ENCODE results near the gene RNF213.
"Not testable (repeated sequence)": the region's sequence is repeated elsewhere in the genome, so short reads cannot be mapped to it uniquely, and the experiment has no call there.

The RNF213 gene

DNA sequence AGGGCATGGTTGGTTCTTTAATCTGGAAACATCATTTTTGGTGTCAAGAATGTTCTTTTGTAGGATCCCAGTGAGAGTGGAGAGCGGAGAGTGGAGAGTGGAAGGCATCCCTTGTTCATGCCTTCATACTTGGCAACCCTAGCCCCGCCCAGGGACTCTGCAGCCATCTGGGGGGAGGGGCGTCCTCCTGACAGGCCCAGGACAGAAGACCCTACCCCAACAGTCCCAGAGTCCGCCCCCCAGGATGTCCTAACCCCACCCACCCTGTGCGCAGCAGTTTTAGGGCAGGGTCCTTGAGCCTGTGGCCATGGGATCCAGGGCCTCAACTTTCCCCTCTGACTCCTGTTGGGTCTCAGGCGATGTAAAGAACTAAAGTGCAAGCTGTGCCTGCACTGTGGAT is 36.0 kb upstream of the RNF213 start:
- DNase-seq, result no peak

DNA sequence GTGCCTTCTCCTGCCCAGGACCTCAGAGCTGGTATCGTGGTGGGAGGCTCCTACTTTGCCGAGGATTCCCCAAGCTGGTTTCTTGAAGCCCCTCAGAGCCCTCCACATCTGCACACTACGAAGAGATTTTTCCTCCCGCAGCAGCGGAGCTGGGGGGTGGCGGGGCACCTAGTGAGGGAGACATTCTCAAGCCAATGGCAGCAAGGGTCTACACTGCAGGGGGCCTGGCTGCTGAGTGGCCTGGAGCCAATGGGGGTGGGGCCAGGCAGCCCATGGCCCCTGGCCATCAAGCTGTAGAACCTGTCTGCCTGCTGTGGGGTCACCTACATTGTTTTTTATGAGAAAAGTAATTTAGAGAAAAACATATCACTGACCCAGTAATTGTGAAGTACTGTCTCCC is 35.4 kb upstream of the RNF213 start:
- no peak for DNase-seq

DNA sequence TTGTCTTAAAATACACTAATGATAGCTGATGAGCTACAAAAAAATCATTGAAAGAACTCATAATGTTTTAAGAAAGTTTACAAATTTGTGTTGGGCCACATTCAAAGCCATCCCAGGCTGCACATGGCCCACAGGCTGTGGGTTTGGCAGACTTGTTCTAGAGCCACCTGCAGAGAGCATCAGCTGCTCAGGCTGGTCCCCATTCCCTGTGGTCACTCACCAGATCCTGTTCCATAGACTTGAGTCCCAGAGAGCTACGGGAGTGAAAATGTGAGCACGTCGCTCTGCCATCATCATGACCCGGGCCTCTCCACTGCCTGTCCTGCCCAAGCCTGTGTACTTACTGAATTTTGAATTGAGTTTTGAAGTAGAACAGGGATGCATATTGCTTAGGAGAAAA is 33.5 kb upstream of the RNF213 start:
- no peak for DNase-seq

DNA sequence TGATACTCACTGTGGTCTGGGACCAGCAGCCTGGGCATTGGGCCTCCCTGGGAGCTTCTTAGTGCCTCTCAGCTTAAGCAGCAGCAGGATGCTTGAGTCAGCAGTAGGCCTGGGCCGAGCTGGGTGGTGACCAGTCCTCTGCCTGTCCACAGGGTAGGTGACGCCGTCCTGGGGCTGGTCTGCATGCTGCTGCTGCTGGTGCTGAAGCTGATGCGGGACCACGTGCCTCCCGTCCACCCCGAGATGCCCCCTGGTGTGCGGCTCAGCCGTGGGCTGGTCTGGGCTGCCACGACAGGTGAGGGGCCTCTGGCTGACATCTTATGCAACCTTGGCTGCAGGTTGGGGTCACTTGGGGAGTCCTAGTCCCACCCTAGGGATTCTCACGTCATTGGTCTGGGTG is 33.0 kb upstream of the RNF213 start:
- no peak for DNase-seq

DNA sequence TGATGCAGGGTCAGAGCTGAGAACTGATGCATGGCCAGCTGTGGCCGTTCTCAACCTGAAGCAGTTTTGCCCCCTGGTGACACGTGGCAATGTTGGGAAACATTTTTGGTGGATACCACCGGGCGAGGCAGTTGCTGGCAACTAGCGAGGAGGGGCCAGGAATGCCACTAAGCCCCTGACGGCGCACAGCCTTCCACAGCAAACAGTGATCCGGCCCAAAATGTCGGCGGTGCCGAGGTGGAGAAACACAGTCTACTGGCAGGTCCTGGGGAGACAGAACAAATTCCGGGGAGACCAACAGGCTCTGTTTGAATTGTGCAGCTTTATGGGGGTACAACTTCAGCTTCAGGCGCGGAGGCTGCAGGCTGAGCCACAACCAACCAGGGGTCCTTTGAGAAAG is 32.2 kb upstream of the RNF213 start:
- DNase-seq, result no peak

DNA sequence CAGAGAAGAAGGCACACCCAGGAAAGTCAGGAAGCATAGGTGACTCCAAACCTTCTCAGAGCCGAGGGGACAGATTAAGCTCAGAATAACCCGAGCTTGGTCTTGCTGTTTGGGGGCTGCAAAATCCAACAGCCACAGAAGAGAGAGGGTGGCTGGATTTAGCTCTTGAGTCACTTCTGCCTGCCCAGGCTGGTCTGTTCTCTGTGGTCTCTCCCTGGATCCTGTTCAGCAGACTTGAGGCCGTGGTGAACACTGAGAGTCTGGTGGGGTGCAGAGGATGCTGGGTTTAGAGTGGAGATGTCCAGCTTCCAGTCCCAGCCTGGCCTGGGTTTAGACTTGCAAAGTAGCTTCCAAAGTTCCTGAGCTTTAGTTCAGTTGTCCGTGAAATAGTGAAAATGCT is 31.6 kb upstream of the RNF213 start:
- no peak for DNase-seq

DNA sequence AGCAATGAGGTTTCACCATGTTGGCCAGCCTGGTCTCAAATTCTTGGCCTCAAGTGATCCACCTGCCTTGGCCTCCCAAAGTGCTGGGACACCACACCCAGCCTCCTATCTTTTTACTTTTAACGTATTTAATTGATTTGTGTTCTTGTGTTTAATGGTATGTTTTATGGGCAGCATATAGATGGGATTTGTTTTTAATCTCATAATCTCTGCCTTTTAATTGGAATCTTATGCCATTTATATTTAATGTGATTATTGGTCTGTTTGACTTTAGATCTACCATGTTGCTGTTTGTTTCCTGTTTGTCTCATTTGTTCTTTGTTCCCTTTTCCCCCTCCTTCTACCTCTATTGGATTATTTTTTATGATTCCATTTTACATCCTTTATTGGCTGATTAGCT is 28.2 kb upstream of the RNF213 start:
- DNase-seq, result no peak

DNA sequence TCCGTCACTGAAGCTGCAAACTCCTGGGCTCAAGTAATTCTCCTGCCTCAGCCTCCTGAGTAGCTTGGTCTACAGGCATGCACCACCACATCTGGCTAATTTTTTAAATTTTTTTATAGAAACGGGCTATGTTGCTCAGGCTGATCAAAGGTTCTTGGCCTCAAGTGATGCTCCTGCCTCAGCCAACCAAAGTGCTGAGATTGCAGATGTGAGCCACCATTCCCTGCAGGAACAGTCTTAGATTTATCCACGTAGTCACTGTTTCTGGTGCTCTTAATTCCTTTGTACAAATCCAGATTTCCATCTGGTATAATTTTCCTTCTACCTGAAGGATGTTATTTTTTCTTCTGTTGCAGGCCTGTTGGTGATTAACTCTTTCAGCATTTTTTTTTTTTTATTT is 27.4 kb upstream of the RNF213 start:
- no peak for DNase-seq

DNA sequence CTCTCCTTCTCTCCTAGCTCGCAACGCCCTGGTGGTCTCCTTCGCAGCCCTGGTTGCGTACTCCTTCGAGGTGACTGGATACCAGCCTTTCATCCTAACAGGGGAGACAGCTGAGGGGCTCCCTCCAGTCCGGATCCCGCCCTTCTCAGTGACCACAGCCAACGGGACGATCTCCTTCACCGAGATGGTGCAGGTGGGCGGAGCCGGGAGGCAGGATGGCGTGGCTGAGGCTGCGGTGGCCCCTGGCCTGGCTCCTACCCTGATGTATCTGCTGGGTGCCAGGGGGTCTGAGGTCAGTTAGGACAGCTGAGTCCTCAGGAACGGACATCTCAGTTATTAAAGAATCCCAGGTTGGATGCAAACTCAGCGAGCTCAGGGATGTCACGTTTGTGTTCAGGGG is 23.7 kb upstream of the RNF213 start:
- DNase-seq, result no peak

DNA sequence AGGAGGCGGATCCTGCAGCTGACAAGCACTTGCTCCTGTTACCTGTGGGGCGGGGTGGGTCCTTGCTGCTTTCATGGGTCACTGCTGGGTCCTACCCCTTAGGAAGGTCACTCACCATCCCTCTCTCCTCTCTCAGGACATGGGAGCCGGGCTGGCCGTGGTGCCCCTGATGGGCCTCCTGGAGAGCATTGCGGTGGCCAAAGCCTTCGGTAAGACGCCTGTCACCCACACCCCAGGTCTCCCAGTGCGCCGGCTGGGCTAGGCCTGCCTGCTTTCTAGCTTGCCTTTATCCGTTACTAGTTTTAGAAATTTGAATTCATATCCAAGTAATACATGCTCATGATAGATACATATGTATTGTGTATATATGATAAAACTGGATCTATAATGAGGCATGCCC is 23.3 kb upstream of the RNF213 start:
- no peak for DNase-seq

DNA sequence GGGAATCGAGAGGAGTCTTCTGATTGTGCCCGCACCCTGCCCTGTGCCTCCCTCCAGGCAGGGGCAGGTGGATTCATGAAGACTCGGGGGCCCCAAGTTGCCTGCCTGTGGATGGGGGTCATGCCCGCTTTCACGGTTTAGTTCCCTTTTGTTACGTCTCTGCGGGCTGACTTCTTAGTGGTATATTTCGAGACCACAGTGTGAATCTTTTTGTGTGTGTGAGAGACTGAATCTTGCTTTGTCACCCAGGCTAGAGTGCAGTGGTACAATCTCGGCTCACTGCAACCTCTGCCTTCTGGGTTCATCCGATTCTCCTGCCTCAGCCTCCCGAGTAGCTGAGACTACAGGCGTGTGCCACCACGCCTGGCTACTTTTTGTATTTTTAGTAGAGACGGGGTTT is 18.1 kb upstream of the RNF213 start:
- no peak for DNase-seq

DNA sequence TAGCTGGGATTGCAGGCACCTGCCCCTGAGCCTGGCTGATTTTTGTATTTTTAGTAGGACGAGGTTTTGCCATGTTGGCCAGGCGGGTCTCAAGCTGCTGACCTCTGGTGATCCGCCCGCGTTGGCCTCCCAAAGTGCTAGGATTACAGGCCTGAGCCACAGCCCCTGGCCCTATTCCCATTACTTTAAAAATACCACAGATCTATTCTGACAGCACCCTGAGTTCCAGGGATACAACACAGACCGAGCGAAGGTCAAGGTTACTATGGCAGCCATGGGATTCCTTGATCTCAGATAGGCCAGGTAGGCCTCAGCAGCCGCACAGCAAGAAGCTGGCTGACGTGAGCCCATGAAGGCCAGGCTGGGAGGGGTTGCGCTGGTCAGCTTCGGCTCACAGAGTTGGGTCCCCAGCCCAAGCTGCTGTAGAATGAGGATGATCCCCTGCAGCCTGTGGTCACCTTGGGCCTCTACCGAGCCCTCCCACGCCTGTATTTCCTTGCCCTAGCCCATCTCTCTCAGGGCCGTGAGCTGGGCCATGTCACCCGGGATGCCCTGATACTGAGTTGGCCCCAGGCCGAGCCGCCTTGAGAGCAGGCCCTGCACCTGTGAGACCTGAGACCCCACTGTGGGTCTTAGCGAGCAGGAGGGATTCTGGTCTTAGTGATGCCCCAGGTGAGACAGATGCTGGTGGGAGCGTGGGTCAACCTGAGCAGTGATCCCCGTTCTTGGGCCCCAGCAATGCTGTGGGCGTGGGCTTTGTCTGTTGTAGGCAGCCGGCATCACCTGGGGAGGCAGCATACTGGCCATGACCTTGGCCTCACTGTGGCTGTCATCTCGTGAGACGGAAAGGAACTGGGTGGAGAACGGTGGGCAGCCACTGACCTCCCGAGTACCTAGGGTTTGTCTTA is 16.9 kb upstream of the RNF213 start:
- DNase-seq, result no peak

DNA sequence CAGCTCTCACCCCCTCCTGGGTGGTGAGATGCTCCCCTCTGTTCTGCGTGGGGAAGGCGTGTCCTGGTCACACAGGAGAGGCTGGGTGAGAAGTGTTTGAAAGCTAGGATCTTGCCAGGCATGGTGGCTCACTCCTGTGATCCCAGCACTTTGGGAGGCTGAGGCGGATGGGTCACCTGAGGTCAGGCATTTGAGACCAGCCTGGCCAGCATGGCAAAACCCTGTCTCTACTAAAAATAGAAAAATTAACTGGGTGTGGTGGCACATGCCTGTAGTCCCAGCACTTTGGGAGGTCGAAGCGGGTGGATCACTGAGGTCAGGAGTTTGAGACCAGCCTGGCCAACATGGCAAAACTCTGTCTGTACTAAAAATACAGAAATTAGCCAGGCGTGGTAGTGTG is 16.2 kb upstream of the RNF213 start:
- DNase-seq, result not testable (repeated sequence)

DNA sequence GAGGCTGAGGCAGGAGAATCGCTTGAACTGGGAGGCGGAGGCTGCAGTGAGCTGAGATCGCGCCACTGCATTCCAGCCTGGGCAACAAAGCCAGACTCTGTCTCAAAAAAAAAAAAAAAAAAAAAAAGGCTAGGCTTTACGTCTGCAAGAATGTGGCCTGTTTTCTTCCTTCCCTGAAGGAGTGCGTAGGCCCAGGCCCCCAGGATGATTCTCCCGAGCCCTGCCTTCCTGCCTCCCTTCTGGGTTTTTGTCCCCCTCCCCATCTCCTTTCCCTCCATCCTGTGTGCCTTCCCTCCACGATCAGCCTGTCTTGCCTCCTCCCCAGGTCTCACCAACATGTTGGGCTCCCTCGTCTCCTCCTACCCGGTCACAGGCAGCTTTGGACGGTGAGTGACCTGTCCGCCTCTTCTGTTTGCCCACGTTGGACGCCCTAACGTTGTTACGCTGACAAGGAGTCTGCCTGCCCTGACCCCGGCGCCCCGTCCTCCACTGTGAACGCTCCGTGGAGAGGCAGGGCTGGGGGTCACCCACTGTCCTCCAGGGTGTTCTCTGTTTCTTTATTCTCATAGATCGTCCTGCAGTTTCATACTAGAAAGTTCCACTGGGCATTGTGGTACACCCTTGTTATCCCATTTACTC is 15.7 kb upstream of the RNF213 start:
- no peak for DNase-seq

DNA sequence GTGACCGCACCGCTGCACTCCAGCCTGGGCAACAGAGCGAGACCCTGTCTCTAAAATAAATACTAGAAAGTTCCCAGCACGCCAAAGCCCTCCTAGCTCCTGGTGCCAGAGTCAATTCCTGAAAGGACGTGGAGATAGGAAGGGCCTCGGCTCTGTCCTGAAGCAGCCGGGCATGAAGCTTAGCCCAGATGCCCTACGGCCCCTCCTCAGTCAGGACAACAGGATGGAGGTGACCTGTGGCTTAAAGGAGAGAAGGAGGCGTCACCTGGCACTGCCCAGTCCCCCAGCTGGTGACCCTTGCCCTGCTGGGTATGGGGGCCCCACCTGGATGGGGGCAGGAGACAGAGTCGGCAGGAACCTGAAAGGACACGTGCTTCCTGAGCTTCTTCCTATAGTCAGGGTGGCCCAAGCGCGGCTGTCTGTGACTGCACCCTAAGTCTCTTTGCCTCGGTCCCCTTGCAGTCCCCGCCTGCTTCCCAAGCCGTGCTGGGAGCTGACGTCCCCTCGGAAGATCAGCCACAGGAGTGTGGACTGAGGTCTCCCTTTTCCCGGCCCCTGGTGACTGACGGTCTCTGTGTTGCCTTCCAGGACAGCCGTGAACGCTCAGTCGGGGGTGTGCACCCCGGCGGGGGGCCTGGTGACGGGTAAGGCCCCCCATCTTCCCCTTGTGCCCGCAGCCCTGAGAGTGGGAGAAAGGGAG is 14.9 kb upstream of the RNF213 start:
- DNase-seq, result no peak

DNA sequence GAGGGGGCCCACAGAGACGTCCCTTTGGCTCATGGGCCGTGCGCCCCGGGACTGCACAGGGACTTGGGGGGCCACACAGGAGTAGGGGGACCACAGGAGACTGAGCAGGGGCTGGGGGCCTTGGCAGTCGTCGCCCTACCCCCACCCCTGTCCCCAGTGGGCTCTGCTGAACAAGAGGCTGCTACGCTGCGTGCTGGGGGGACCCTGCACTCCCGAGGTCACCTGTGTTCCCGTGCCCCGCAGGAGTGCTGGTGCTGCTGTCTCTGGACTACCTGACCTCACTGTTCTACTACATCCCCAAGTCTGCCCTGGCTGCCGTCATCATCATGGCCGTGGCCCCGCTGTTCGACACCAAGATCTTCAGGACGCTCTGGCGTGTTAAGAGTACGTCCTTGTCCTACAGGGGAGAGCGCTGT is 14.4 kb upstream of the RNF213 start:
- no peak for DNase-seq

DNA sequence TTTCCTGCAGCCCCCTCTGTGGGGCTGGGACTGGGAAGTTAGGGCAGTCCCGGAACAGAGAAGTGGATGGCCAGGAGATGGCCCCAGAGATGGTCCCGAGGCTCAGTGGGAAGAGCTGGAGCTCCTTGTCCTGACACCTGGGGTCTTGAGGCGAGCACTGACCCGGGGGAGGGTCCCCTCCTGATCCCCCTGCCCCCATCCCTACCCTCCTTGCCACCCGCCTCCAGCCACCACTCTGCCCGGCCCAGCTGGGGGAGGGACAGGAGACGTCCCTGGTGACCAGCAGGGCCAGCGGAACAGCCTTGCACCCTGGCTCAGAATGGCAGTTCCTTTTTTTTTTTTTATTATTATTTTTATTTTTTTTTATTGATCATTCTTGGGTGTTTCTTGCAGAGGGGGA is 13.9 kb upstream of the RNF213 start:
- no peak for DNase-seq

DNA sequence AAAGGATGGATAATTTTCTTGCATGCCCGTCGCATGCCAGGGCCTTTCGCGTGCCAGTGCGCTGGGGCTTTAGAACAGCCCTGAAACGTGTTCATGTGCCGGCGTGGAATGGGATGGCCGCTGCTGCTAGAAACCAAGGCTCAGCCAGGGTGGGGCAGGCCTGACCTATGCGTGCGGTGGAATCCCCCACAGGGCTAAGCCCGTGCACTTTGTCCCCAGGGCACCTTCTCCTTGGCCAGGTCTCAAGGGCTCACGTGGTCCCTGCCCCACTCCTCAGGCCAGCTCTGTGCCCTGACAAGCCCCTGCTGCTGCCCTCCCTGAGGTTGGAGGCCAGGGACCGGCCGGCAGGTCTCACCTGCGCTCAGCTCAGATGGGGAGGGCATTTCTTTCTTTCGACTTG is 13.1 kb upstream of the RNF213 start:
- DNase-seq, result no peak

DNA sequence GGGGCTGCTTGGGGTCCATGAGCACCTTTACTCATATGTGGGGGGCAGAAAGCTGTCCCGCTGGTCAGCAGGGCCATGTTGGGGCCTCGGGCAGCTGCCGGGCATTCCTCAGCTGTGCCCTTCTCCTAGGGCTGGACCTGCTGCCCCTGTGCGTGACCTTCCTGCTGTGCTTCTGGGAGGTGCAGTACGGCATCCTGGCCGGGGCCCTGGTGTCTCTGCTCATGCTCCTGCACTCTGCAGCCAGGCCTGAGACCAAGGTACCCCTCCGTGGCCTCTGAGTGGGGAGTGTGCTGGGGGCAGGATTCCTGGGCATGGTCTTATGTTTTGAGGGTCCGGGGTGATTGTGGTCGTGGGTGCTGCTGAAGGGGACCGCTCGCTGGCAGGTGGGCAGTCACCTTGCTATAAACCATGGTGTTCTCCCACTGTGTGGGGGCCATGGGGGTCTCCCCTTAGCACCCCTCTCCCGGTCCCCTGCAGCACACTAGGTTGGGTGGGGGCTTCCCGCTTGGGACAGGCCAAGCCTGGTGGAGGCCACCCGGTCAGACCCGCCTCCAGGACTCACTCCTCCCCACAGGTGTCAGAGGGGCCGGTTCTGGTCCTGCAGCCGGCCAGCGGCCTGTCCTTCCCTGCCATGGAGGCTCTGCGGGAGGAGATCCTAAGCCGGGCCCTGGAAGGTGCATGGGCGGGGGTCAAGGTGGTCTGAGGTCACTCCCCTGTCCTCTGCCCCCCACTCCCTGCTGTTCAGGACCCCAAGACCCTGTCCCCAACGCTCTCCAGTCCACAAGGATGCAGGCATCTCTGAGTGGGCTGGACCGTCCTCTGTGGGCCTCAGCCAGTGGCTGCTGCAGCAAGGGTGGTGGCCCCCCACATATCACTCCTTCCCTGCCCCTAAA is 12.4 kb upstream of the RNF213 start:
- no peak for DNase-seq

DNA sequence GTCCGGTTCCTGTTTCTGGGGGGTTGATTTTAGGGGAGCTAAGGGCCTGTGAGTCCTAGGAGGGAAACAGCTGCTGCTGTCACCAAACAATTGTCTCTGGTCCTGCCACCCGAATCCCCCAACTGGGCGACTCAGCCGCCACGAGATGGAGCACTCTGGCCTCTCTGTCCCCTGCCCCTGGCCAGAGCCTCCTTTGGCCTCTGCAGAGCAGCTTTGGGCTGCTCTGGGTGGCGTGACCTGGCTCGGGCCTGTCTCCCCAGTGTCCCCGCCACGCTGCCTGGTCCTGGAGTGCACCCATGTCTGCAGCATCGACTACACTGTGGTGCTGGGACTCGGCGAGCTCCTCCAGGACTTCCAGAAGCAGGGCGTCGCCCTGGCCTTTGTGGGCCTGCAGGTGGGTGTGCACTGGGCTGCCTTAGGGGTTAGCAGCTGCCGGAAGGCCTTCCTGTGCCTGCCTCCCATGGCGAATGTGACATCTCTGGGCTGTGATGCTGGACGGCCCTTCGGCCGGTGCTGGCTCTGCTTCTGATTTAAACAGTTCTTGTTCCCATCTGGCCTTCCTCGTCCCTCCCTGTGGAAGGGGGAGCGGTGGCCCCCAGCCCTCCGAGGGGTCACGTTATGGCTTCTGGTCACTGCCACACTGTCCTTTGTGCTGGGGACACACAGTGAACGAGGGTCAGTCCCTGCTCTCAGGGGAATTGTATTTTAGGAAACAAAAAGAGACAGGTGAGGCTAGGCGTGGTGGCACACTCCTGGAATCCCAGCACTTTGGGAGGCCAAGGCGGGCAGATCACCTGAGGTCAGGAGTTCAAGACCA is 11.6 kb upstream of the RNF213 start:
- no peak for DNase-seq

DNA sequence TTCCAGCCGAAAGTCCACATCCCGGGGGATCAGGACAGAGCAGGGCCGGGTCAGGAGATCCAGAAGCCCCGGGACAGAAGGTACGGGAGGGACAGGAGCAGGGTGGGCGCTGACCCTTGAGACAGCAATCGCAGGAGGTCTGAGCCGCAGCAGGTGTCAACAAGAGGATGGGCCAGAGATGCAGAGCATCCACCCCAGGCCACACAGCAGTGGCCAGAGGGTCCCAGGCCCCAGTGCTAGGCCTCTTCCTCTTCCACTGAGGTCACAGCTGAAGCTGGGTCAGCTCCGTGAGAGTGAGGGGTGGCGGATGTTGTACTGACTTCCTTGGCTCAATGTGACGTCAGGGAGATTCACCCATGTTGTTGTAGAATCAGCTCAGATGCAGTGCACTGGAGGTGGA is 8.7 kb upstream of the RNF213 start:
- DNase-seq, result no peak

DNA sequence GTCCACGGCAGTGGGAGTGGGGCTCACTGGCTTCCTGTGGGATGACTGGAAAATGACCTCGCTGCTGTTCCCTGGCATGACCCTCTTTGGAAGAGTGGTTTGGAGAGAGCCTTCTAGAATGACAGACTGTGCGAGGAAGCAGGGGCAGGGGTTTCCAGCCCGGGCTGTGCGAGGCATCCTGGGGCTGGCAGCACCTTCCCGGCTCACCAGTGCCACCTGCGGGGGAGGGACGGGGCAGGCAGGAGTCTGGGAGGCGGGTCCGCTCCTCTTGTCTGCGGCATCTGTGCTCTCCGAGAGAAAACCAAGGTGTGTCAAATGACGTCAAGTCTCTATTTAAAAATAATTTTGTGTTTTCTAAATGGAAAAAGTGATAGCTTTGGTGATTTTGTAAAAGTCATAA is 7.8 kb upstream of the RNF213 start:
- DNase-seq, result peak; percentile 49

Measured in NCI-H2171 (cell line).